ENCODE measurements around the gene MSH5.

GRCh38 chr6:31729515-31729978 lies 10.3 kb upstream of the MSH5 start:
- TF ChIP-seq GABPA (IDR thresholded peaks at IDR 0.05; ENCODE audit: low read depth, low read length) (no peak), GABPA (CRISPR knock-in tag; IDR thresholded peaks at IDR 0.05; ENCODE audit: low read depth) (no peak), SP2 (CRISPR knock-in tag; IDR thresholded peaks at IDR 0.05) (no peak)

Measured in HepG2 (cell line).